Fibroblast of skin of right biceps (primary cell): ENCODE data around the gene SGMS2.

Experiments used
- DNase-seq: peaks from one replicate; pipeline ENCODE4 v3.0.0-alpha.2; 2013

Gene SGMS2

GRCh38 chr4:107824350-107825071 is at the start of gene SGMS2:
SGMS2 (plus strand) TSS chr4:107824932; CDS start chr4:107895554, 70,622 bp downstream.
- peak; percentile 83 for DNase-seq

- no peak for DNase-seq
These were observed 46.8 kb upstream of the SGMS2 start for GRCh38 chr4:107777890-107778289.

GRCh38 chr4:107778784-107779530 is 45.8 kb upstream of the SGMS2 start:
- DNase-seq, result no peak

- no peak for DNase-seq
These were observed 44.1 kb upstream of the SGMS2 start for GRCh38 chr4:107780665-107781064.

- no peak for DNase-seq
These were observed 32.8 kb upstream of the SGMS2 start for GRCh38 chr4:107791902-107792301.

GRCh38 chr4:107792711-107793110 is 32.0 kb upstream of the SGMS2 start:
- DNase-seq, result no peak

- DNase-seq, result no peak
These were observed 30.7 kb upstream of the SGMS2 start for GRCh38 chr4:107793996-107794395.

GRCh38 chr4:107799669-107800450 is 24.9 kb upstream of the SGMS2 start:
- DNase-seq, result no peak

GRCh38 chr4:107800706-107801105 is 24.0 kb upstream of the SGMS2 start:
- no peak for DNase-seq

- peak; percentile 14 for DNase-seq
These were observed 22.9 kb upstream of the SGMS2 start for GRCh38 chr4:107801766-107802211.

- no peak for DNase-seq
These were observed 19.8 kb upstream of the SGMS2 start for GRCh38 chr4:107804956-107805355.

- DNase-seq, result peak; percentile 34
These were observed 18.5 kb upstream of the SGMS2 start for GRCh38 chr4:107806196-107806595.

GRCh38 chr4:107808572-107808971 is 16.2 kb upstream of the SGMS2 start:
- no peak for DNase-seq

GRCh38 chr4:107809210-107809609 is 15.5 kb upstream of the SGMS2 start:
- DNase-seq, result no peak

- DNase-seq, result no peak
These were observed 10.0 kb upstream of the SGMS2 start for GRCh38 chr4:107814758-107815157.

- no peak for DNase-seq
These were observed 9.6 kb upstream of the SGMS2 start for GRCh38 chr4:107815158-107815557.

- DNase-seq, result no peak
These were observed 6.3 kb upstream of the SGMS2 start for GRCh38 chr4:107818301-107818910.

- no peak for DNase-seq
These were observed 822 bp upstream of the SGMS2 start for GRCh38 chr4:107823870-107824349.

- peak; percentile 49 for DNase-seq
These were observed 516 bp downstream of the SGMS2 start for GRCh38 chr4:107825072-107825824.

- no peak for DNase-seq
These were observed 1.8 kb downstream of the SGMS2 start for GRCh38 chr4:107826421-107826980.

GRCh38 chr4:107828315-107829090 is 3.8 kb downstream of the SGMS2 start:
- DNase-seq, result no peak
